ENCODE results near the gene UTP11. TPM values are rescaled to one million over a fixed set of nuclear protein-coding genes. Genes with fewer than 3 reads are reported as not detected.

Gene UTP11
- total RNA-seq, 1 donor from 2014 or later = 61.1 TPM

- H3K36me3 ChIP-seq (ENCODE audit: control insufficient read depth in 3 of 3, insufficient read depth in 3 of 3, low read length in 3 of 3) = peaks cover 11 to 32% (median 25%) of the 10 kb centered on the region in 3 donors
- H3K4me1 ChIP-seq (ENCODE audit: control insufficient read depth in 3 of 3, insufficient read depth in 3 of 3, low read length in 3 of 3) = peaks cover 64 to 82% (median 76%) of the 10 kb centered on the region in 3 donors
- peak overlapping the region; percentile 100 for H3K27ac ChIP-seq (ENCODE audit: low read depth, low read length)
- H3K4me3 ChIP-seq (ENCODE audit: low read length in 3 of 3) = peak overlapping the region in 2 of 3 donors; percentile 96 to 97
- H3K9me3 ChIP-seq (ENCODE audit: control insufficient read depth in 3 of 3, low read length in 3 of 3) = no peaks in the 10 kb centered on the region
- H3K27me3 ChIP-seq (ENCODE audit: control insufficient read depth in 3 of 3, insufficient read depth in 3 of 3, low read length in 3 of 3) = no peaks in the 10 kb centered on the region
- peak overlapping the region; percentile 66 to 100 (median 100) for H3K9ac ChIP-seq (ENCODE audit: low read depth in 1 of 3, low read length in 3 of 3)
Observed at GRCh38 chr1:38014724-38015424, 2.3 kb downstream of the UTP11 start.

GRCh38 chr1:38015978-38016725, 3.6 kb downstream of the UTP11 start:
- Histone ChIP-seq H3K9ac (ENCODE audit: low read depth in 1 of 3, low read length in 3 of 3) (peak overlapping the region; percentile 74 to 78 (median 75)), H3K4me1 (ENCODE audit: control insufficient read depth in 3 of 3, insufficient read depth in 3 of 3, low read length in 3 of 3) (peaks cover 65 to 80% (median 79%) of the 10 kb centered on the region in 3 donors), H3K27me3 (ENCODE audit: control insufficient read depth in 3 of 3, insufficient read depth in 3 of 3, low read length in 3 of 3) (no peaks in the 10 kb centered on the region), H3K36me3 (ENCODE audit: control insufficient read depth in 3 of 3, insufficient read depth in 3 of 3, low read length in 3 of 3) (peaks cover 18 to 40% (median 34%) of the 10 kb centered on the region in 3 donors), H3K27ac (ENCODE audit: low read depth, low read length) (peak overlapping the region; percentile 100), H3K9me3 (ENCODE audit: control insufficient read depth in 3 of 3, low read length in 3 of 3) (no peaks in the 10 kb centered on the region), H3K4me3 (ENCODE audit: low read length in 3 of 3) (peak overlapping the region; percentile 18 to 42 (median 38))

GRCh38 chr1:38018864-38019343, 6.4 kb downstream of the UTP11 start:
- Histone ChIP-seq H3K9ac (ENCODE audit: low read depth in 1 of 3, low read length in 3 of 3) (peak overlapping the region in 2 of 3 donors; percentile 25 to 55), H3K27me3 (ENCODE audit: control insufficient read depth in 3 of 3, insufficient read depth in 3 of 3, low read length in 3 of 3) (no peaks in the 10 kb centered on the region), H3K27ac (ENCODE audit: low read depth, low read length) (peak overlapping the region; percentile 100), H3K4me1 (ENCODE audit: control insufficient read depth in 3 of 3, insufficient read depth in 3 of 3, low read length in 3 of 3) (peaks cover 65 to 85% (median 84%) of the 10 kb centered on the region in 3 donors), H3K36me3 (ENCODE audit: control insufficient read depth in 3 of 3, insufficient read depth in 3 of 3, low read length in 3 of 3) (peaks cover 22 to 51% (median 49%) of the 10 kb centered on the region in 3 donors), H3K4me3 (ENCODE audit: low read length in 3 of 3) (no peak overlapping the region), H3K9me3 (ENCODE audit: control insufficient read depth in 3 of 3, low read length in 3 of 3) (no peaks in the 10 kb centered on the region)

- no peaks in the 10 kb centered on the region for H3K9me3 ChIP-seq (ENCODE audit: control insufficient read depth in 3 of 3, low read length in 3 of 3)
- H3K9ac ChIP-seq (ENCODE audit: low read depth in 1 of 3, low read length in 3 of 3) = peak overlapping the region in 2 of 3 donors; percentile 19 to 51
- peak overlapping the region; percentile 89 for H3K27ac ChIP-seq (ENCODE audit: low read depth, low read length)
- H3K36me3 ChIP-seq (ENCODE audit: control insufficient read depth in 3 of 3, insufficient read depth in 3 of 3, low read length in 3 of 3) = peaks cover 30 to 63% (median 53%) of the 10 kb centered on the region in 3 donors
- H3K4me1 ChIP-seq (ENCODE audit: control insufficient read depth in 3 of 3, insufficient read depth in 3 of 3, low read length in 3 of 3) = peaks cover 60 to 87% (median 78%) of the 10 kb centered on the region in 3 donors
- no peaks in the 10 kb centered on the region for H3K27me3 ChIP-seq (ENCODE audit: control insufficient read depth in 3 of 3, insufficient read depth in 3 of 3, low read length in 3 of 3)
- no peak overlapping the region for H3K4me3 ChIP-seq (ENCODE audit: low read length in 3 of 3)
Observed at GRCh38 chr1:38020396-38020795, 7.9 kb downstream of the UTP11 start.

- Histone ChIP-seq H3K4me3 (ENCODE audit: low read length in 3 of 3) (no peak overlapping the region), H3K9ac (ENCODE audit: low read depth in 1 of 3, low read length in 3 of 3) (peak overlapping the region; percentile 30 to 69 (median 54)), H3K4me1 (ENCODE audit: control insufficient read depth in 3 of 3, insufficient read depth in 3 of 3, low read length in 3 of 3) (peaks cover 58 to 87% (median 79%) of the 10 kb centered on the region in 3 donors), H3K36me3 (ENCODE audit: control insufficient read depth in 3 of 3, insufficient read depth in 3 of 3, low read length in 3 of 3) (peaks cover 37 to 67% (median 60%) of the 10 kb centered on the region in 3 donors), H3K27me3 (ENCODE audit: control insufficient read depth in 3 of 3, insufficient read depth in 3 of 3, low read length in 3 of 3) (no peaks in the 10 kb centered on the region), H3K9me3 (ENCODE audit: control insufficient read depth in 3 of 3, low read length in 3 of 3) (no peaks in the 10 kb centered on the region), H3K27ac (ENCODE audit: low read depth, low read length) (peak overlapping the region; percentile 89)
Observed at GRCh38 chr1:38021969-38022368, 9.4 kb downstream of the UTP11 start.

- H3K4me3 ChIP-seq (ENCODE audit: low read length in 3 of 3) = peak overlapping the region in 1 of 3 donors; percentile 8
- no peaks in the 10 kb centered on the region for H3K27me3 ChIP-seq (ENCODE audit: control insufficient read depth in 3 of 3, insufficient read depth in 3 of 3, low read length in 3 of 3)
- no peaks in the 10 kb centered on the region for H3K9me3 ChIP-seq (ENCODE audit: control insufficient read depth in 3 of 3, low read length in 3 of 3)
- peak overlapping the region; percentile 89 for H3K27ac ChIP-seq (ENCODE audit: low read depth, low read length)
- peaks cover 58 to 87% (median 79%) of the 10 kb centered on the region in 3 donors for H3K4me1 ChIP-seq (ENCODE audit: control insufficient read depth in 3 of 3, insufficient read depth in 3 of 3, low read length in 3 of 3)
- peaks cover 35 to 60% (median 54%) of the 10 kb centered on the region in 3 donors for H3K36me3 ChIP-seq (ENCODE audit: control insufficient read depth in 3 of 3, insufficient read depth in 3 of 3, low read length in 3 of 3)
- H3K9ac ChIP-seq (ENCODE audit: low read depth in 1 of 3, low read length in 3 of 3) = peak overlapping the region; percentile 54 to 69 (median 60)
Observed at GRCh38 chr1:38022810-38023209, 10.3 kb downstream of the UTP11 start.

- H3K4me1 ChIP-seq (ENCODE audit: control insufficient read depth in 3 of 3, insufficient read depth in 3 of 3, low read length in 3 of 3) = peaks cover 68 to 91% (median 85%) of the 10 kb centered on the region in 3 donors
- peak overlapping the region in 1 of 3 donors; percentile 68 for H3K9ac ChIP-seq (ENCODE audit: low read depth in 1 of 3, low read length in 3 of 3)
- peaks cover 28 to 38% (median 37%) of the 10 kb centered on the region in 3 donors for H3K36me3 ChIP-seq (ENCODE audit: control insufficient read depth in 3 of 3, insufficient read depth in 3 of 3, low read length in 3 of 3)
- no peaks in the 10 kb centered on the region for H3K27me3 ChIP-seq (ENCODE audit: control insufficient read depth in 3 of 3, insufficient read depth in 3 of 3, low read length in 3 of 3)
- peak overlapping the region; percentile 6 for H3K27ac ChIP-seq (ENCODE audit: low read depth, low read length)
- H3K9me3 ChIP-seq (ENCODE audit: control insufficient read depth in 3 of 3, low read length in 3 of 3) = no peaks in the 10 kb centered on the region
- H3K4me3 ChIP-seq (ENCODE audit: low read length in 3 of 3) = peak overlapping the region in 1 of 3 donors; percentile 41
Observed at GRCh38 chr1:38025233-38025632, 12.7 kb downstream of the UTP11 start.

- Histone ChIP-seq H3K36me3 (ENCODE audit: control insufficient read depth in 3 of 3, insufficient read depth in 3 of 3, low read length in 3 of 3) (peaks cover 25 to 34% (median 32%) of the 10 kb centered on the region in 3 donors), H3K27ac (ENCODE audit: low read depth, low read length) (peak overlapping the region; percentile 41), H3K4me1 (ENCODE audit: control insufficient read depth in 3 of 3, insufficient read depth in 3 of 3, low read length in 3 of 3) (peaks cover 69 to 91% (median 85%) of the 10 kb centered on the region in 3 donors), H3K9me3 (ENCODE audit: control insufficient read depth in 3 of 3, low read length in 3 of 3) (no peaks in the 10 kb centered on the region), H3K9ac (ENCODE audit: low read depth in 1 of 3, low read length in 3 of 3) (peak overlapping the region in 1 of 3 donors; percentile 68), H3K4me3 (ENCODE audit: low read length in 3 of 3) (peak overlapping the region in 1 of 3 donors; percentile 41), H3K27me3 (ENCODE audit: control insufficient read depth in 3 of 3, insufficient read depth in 3 of 3, low read length in 3 of 3) (no peaks in the 10 kb centered on the region)
Observed at GRCh38 chr1:38025664-38026063, 13.1 kb downstream of the UTP11 start.

GRCh38 chr1:38026592-38027200, 14.2 kb downstream of the UTP11 start:
- no peak overlapping the region for H3K4me3 ChIP-seq (ENCODE audit: low read length in 3 of 3)
- peaks cover 67 to 91% (median 86%) of the 10 kb centered on the region in 3 donors for H3K4me1 ChIP-seq (ENCODE audit: control insufficient read depth in 3 of 3, insufficient read depth in 3 of 3, low read length in 3 of 3)
- H3K36me3 ChIP-seq (ENCODE audit: control insufficient read depth in 3 of 3, insufficient read depth in 3 of 3, low read length in 3 of 3) = peaks cover 25 to 32% (median 29%) of the 10 kb centered on the region in 3 donors
- peak overlapping the region in 2 of 3 donors; percentile 32 to 68 for H3K9ac ChIP-seq (ENCODE audit: low read depth in 1 of 3, low read length in 3 of 3)
- H3K27ac ChIP-seq (ENCODE audit: low read depth, low read length) = peak overlapping the region; percentile 41
- no peaks in the 10 kb centered on the region for H3K9me3 ChIP-seq (ENCODE audit: control insufficient read depth in 3 of 3, low read length in 3 of 3)
- no peaks in the 10 kb centered on the region for H3K27me3 ChIP-seq (ENCODE audit: control insufficient read depth in 3 of 3, insufficient read depth in 3 of 3, low read length in 3 of 3)

Data from skeletal muscle tissue (tissue), 4 donors.